GM12872 (cell line): ENCODE results near the gene CTSZ.

Experiments used
- CTCF ChIP-seq: IDR thresholded peaks from 3 replicates; pipeline ENCODE4 v1.5.1; 2011; ENCODE audit warnings: low read depth, mild to moderate bottlenecking, low read length, moderate library complexity; ENCODE audit not compliant: insufficient read depth

CTSZ gene

GRCh38 chr20:59023616-59024015 is 16.6 kb upstream of the CTSZ start:
- TF ChIP-seq CTCF, result no peak

GRCh38 chr20:59022754-59023153 is 15.7 kb upstream of the CTSZ start:
- no peak for TF ChIP-seq CTCF

- TF ChIP-seq CTCF, result no peak
These were observed 14.0 kb upstream of the CTSZ start for GRCh38 chr20:59020938-59021551.

- TF ChIP-seq CTCF, result no peak
These were observed 12.2 kb upstream of the CTSZ start, which contains the start of gene TUBB1 for GRCh38 chr20:59019217-59019616. Gene TUBB1, plus strand, starts transcription at chr20:59019429. Its CDS starts 94 bp downstream, at chr20:59019523.

GRCh38 chr20:59018817-59019216 is 11.8 kb upstream of the CTSZ start:
- no peak for TF ChIP-seq CTCF

GRCh38 chr20:59017493-59018231 is 10.6 kb upstream of the CTSZ start:
- TF ChIP-seq CTCF, result no peak

GRCh38 chr20:59016795-59017492 is 9.9 kb upstream of the CTSZ start:
- no peak for TF ChIP-seq CTCF
